ENCODE results near the gene FIGN.

The FIGN gene

GRCh38 chr2:163703386-163703785, 32.4 kb downstream of the FIGN start:
- DNase-seq: no peak

GRCh38 chr2:163701399-163702195, 34.2 kb downstream of the FIGN start:
- DNase-seq: no peak

GRCh38 chr2:163698857-163699256, 37.0 kb downstream of the FIGN start:
- no peak for DNase-seq

GRCh38 chr2:163697846-163698637, 37.8 kb downstream of the FIGN start:
- no peak for DNase-seq

GRCh38 chr2:163697429-163697828, 38.4 kb downstream of the FIGN start:
- no peak for DNase-seq

- DNase-seq: no peak
These were observed 42.3 kb downstream of the FIGN start for GRCh38 chr2:163693484-163693883.

GRCh38 chr2:163692611-163693482, 43.0 kb downstream of the FIGN start:
- DNase-seq: no peak

GRCh38 chr2:163692081-163692480, 43.7 kb downstream of the FIGN start:
- DNase-seq: no peak

GRCh38 chr2:163690896-163691295, 44.9 kb downstream of the FIGN start:
- no peak for DNase-seq

- DNase-seq: no peak
These were observed 48.6 kb downstream of the FIGN start for GRCh38 chr2:163687217-163687616.

- no peak for DNase-seq
These were observed 49.5 kb downstream of the FIGN start for GRCh38 chr2:163686289-163686688.

GRCh38 chr2:163682695-163683094, 53.1 kb downstream of the FIGN start:
- DNase-seq: no peak

- DNase-seq: no peak
These were observed 54.1 kb downstream of the FIGN start for GRCh38 chr2:163681745-163682144.

- DNase-seq: no peak
These were observed 60.4 kb downstream of the FIGN start for GRCh38 chr2:163675388-163675787.

GRCh38 chr2:163673522-163673921, 62.3 kb downstream of the FIGN start:
- no peak for DNase-seq

GRCh38 chr2:163670929-163671328, 64.9 kb downstream of the FIGN start:
- no peak for DNase-seq

GRCh38 chr2:163669506-163669905, 66.3 kb downstream of the FIGN start:
- no peak for DNase-seq

- no peak for DNase-seq
These were observed 68.5 kb downstream of the FIGN start for GRCh38 chr2:163667064-163667887.

- DNase-seq: no peak
These were observed 70.0 kb downstream of the FIGN start for GRCh38 chr2:163665817-163666216.

GRCh38 chr2:163665051-163665450, 70.8 kb downstream of the FIGN start:
- DNase-seq: no peak

- DNase-seq: no peak
These were observed 71.2 kb downstream of the FIGN start for GRCh38 chr2:163664610-163665009.

- no peak for DNase-seq
These were observed 73.5 kb downstream of the FIGN start for GRCh38 chr2:163662141-163662780.

Data from stimulated activated CD4-positive, alpha-beta T cell treated with anti-CD3 and anti-CD28 coated beads, Interleukin-4, amount 100 ng/mL, for 1 hour (primary cell).